Activated CD8-positive, alpha-beta memory T cell treated with anti-CD3 and anti-CD28 coated beads, Interleukin-2, amount 50 U/mL, for 1 hour (primary cell): Measurements from ENCODE around the gene PADI2.

Source experiments
- DNase-seq: peaks from one replicate; pipeline ENCODE4 v3.0.0-alpha.2; 2020; ENCODE audit errors: extremely low read depth

PADI2 gene

DNA sequence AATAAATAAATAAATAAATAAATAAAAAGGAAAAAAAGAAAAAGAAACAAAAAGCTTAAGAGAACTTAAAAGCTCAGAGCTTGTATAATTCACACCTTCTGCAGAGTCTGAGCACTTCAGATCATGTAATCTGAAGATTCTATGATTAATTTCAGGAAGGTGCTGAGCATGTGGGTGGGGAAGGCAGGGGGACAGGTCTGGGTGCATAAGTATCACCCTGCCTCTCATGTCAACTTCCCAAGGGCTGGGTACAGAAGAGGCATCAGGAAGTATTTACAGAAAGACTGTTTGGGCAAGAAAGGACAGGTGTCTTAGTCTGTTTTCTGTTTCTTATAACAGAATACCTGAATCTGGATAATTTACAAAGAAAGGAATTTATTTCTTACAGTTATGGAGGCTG lies 20.4 kb upstream of the PADI2 start:
- no peak for DNase-seq

DNA sequence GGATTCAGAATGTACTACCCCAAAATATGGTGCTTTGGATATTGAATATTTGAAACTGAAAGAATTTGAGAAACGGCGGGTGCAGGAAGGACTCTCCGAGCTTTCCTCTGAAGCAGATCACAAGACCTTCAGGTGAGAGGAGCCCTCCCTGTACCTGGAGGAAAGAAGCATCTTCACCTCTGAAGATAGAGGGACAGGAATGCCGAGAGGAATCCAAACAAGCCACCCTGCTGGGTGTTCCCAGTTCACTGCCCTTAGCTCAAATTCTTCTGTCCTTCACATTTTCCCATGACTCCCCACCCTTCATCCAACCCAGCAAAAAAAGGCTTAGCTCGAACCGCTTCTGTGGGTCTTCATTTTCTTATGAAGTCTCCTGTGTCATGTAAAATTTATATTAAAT lies 18.2 kb upstream of the PADI2 start:
- no peak for DNase-seq

GRCh38 chr1:17136936-17137335 lies 17.7 kb upstream of the PADI2 start:
- no peak for DNase-seq

GRCh38 chr1:17136145-17136544 lies 16.9 kb upstream of the PADI2 start:
- DNase-seq, result no peak

- DNase-seq, result no peak
These were observed 16.3 kb upstream of the PADI2 start for GRCh38 chr1:17135530-17135929.

GRCh38 chr1:17134724-17135123 lies 15.5 kb upstream of the PADI2 start:
- no peak for DNase-seq

DNA sequence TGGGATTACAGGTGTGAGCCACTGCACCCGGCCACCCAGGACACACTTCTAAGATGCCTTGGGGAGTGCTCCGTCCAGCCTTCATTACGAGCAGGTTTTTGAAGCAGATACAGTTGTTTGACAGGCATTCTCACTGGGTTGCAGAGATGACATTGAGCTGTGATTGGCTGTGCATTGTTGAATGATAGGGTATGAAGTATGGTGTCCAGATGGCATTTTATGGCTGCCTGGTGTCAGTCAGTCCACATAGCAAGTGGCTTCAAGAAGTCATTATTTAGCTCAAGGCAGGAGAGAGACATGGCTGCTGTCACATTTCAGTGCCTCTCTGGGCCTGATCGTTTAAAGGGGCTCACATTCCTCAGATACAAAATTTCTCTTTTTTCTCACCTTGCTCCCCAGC lies 14.8 kb upstream of the PADI2 start:
- no peak for DNase-seq

DNA sequence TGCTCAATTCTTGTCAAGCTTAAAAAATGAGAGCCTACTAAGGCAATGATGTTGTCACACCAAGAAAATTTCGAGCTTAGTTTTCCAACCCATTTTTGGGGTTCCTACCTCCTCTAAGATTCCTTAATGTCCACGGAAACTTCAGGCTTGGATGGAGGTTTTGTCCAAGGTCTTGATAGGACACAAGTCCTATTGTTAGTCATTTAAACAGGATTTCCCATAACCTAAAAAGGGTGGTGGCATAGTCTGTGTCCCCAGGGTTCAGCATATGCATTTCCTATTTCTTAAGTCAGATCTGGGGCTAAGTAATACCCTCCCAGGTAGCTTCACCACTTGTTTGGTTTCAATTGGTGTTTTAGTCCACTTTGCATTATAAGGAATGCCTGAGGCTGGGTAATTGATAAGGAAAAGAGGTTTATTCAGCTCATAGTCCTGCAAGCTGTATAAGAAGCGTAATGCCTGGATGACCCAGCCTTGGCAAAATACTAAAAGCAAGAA lies 10.9 kb upstream of the PADI2 start:
- DNase-seq, result no peak

- DNase-seq, result no peak
These were observed 9.1 kb upstream of the PADI2 start for GRCh38 chr1:17128361-17128760.

DNA sequence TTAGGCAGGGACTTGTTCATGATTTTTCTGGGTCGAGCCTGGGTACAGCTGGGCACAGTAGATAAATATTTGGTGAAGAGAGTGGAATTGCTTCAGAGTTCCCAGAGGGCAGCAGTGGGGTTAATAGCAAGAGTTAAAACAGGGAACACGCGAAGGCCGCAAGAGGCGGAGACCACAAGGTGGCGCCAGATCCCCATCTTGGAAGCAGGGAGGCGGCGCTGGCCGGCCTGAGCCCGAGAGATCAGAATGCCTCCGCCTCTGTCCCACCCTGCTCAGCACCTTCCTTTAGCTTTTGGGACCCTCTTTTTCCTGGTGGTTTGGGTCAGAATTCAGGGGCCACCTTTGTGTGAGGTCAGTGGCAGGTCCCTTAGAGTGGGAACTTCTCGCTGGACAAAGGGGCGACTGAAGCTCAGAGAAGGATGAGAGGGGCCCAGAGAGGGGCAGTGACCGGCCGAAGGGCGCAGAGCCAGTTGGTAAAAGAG lies 6.5 kb upstream of the PADI2 start:
- peak; percentile 46 for DNase-seq

DNA sequence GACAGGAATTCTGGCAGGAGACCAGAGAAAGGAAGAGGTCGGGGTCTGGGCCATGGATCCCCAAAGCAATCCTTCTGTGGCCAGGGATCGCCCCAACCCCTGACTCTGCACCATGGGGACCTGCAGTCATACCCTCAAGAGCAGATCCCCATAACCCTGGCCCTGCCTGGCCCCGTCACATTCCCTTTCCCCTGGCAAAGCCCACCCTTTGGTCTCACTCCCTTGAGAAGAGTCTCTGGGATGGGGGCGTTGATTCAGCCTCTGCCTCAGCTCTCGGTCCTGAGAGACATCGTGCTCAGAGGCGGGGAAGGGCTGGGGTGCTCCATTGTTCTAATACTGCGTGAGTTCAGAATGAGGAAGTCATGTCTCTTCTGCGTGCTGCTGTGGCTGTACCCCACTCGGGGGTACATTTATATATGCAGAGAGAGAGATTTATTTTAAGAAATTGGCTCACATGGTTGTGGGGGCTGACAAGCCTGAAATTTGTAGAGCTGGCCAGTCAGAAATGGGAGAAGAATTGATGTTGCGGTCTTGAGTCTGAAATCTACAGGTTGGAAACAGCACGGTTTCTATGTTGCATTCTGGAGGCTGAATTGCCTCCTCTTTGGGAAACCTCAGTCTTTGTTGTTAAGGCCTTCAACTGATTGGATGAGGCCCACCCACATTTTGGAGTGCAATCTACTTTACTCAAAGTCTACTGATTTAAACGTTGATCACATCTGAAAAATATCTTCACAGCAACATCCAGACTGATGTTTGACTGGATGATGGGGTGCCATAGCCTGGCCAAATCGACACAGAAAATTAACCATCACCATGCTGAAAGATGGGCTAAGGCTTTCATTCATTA lies 4.2 kb upstream of the PADI2 start:
- no peak for DNase-seq

- DNase-seq, result no peak
These were observed 3.4 kb upstream of the PADI2 start for GRCh38 chr1:17122521-17123164.

GRCh38 chr1:17121881-17122280 lies 2.6 kb upstream of the PADI2 start:
- no peak for DNase-seq

DNA sequence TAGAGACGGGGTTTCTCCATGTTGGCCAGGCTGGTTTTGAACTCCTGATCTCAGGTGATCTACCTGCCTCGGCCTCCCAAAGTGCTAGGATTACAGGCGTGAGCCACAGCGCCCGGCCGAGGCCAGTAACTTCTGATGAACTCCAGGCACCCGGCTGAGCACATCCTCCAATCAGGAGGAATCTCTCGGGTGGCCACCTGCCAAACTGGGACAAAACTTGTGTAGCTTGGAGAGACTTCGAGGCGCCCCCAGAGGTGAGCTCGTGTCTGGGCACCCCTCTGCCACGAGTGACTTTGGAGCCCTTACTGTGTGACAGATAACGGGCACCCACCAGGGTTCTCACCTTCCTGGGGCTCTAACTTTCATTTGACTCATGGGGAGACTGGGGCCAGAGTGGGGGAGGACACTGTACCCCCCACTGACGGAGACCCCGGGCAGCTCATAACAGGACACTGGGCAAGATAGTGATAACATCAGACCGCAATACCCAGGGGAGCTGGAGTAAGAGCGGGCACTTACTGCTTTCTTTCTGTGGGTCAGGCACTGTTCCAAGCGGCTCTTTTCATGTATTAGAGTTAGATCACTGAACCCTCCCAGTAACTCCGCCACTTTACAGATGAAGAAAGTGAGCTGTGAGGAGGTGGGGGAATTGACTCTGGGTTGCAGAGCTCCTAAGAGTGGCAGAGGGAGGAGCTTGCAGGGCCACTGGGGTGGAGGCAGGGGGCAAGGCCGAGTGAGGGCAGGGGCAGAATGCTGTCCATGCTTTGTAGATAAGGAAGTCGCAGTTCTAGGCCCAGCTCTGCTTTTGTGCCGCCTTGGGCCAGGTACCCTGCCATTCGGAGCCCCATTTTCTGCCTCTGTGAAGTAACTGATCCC lies 1.9 kb upstream of the PADI2 start:
- DNase-seq, result no peak

- DNase-seq, result no peak
These were observed 1.2 kb upstream of the PADI2 start for GRCh38 chr1:17120481-17120877.

GRCh38 chr1:17119773-17120480 lies 676 bp upstream of the PADI2 start:
- no peak for DNase-seq

DNA sequence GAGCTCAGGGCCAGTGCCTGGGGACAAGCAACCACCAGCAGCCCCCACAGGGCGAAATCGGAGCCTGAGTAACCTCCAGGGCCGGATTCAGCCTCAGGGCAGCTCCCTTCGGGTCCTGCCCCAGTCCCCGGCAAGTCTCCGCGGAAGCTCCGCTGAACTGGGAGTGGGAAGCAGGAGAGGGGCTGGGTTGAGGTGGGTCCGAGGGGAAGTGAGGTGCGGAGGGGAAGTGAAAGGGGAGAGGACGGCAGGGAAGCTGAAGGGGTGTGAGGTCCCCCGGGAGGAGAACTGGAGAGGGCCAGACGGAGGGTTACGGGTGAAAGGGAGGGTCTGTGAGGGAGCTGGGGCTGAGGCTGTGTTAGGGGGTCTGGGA lies 560 bp downstream of the PADI2 start:
- DNase-seq, result no peak

- DNase-seq, result no peak
These were observed 983 bp downstream of the PADI2 start for GRCh38 chr1:17118268-17118667.

DNA sequence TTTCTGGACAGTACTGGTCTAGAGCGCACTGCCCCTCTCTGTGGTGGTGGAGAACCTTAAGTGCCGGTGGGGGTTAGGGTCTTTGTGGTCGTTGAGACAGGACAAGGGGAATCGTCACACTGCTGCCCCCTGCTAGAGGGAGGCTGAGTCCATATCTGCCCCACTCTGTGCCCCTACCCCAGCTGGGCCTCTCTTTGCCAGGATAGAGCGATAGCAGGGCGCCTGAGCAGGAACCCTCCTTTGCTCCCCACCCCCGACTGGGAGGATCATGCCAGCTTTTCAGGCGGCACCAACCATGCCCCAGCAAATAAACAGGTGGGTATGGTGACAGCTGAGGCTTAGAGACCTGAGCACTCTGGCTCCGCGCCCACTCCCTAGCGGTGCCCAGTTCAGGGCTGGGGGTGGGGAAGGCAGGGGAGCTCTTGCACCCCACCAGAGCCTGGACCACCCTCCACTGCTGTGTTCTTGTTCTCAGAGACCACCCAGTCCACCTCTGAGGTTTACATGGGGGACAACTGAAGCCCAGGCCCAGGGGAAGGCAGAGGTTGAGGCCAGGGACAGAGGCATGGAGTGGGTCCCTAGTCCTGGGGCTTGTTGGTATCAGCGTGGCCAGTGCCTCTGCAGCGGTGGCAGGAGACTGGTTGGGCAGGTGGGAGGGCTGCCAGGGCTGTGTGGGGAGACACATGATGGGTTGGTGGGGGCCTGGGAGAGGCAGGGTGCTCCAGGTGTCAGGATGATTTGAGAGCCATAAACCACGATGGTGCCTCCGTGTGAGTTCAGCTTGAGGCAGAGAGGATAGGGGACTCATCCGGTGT lies 1.6 kb downstream of the PADI2 start:
- no peak for DNase-seq

DNA sequence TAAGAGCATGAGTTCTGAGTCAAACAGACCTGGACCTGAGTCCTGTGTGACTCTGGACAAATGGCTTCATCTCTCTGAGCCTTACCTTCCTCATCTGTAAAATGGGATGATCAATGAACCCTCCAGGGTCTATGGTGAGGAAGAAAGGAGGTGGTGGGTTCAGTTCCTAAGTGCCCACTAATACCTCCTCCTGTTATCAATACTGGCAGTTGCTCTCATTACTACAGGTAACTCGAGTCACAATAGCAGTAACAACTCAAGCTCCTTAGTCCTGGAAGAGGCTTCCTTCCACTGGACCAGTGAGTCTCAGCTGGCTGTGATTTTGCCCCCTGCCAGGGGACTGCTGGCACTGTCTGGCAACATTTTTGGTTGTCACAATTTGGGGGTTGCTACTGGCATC lies 2.6 kb downstream of the PADI2 start:
- no peak for DNase-seq

- DNase-seq, result no peak
These were observed 5.3 kb downstream of the PADI2 start for GRCh38 chr1:17113963-17114362.
